22Rv1 (cell line): Measurements from ENCODE around the gene OPHN1.

Experiments used
- H3K27ac ChIP-seq: fragments of 450-650 bp; 2 replicates; pipeline ENCODE4 v1.5.1; 2017
- CTCF ChIP-seq: fragments of 450-650 bp; IDR thresholded peaks from 2 replicates; pipeline ENCODE4 v1.5.1; 2017; ENCODE audit warnings: mild to moderate bottlenecking
- ZFX ChIP-seq: fragments of 450-650 bp; IDR thresholded peaks from 2 replicates; pipeline ENCODE4 v1.6.1; 2017; ENCODE audit warnings: antibody characterized with exemption, borderline replicate concordance

OPHN1 gene

GRCh38 chrX:68114573-68115129 lies 318.6 kb downstream of the OPHN1 start:
- H3K27ac ChIP-seq: no peak overlapping the region
- TF ChIP-seq CTCF (no peak), ZFX (no peak)

GRCh38 chrX:68113837-68114572 lies 319.3 kb downstream of the OPHN1 start:
- no peak overlapping the region for H3K27ac ChIP-seq
- TF ChIP-seq CTCF (no peak), ZFX (no peak)

GRCh38 chrX:68112321-68112720 lies 321.0 kb downstream of the OPHN1 start:
- TF ChIP-seq ZFX: no peak
- no peak overlapping the region for H3K27ac ChIP-seq

GRCh38 chrX:68109162-68109561 lies 324.1 kb downstream of the OPHN1 start:
- TF ChIP-seq CTCF: no peak
- no peak for TF ChIP-seq ZFX
- H3K27ac ChIP-seq: no peak overlapping the region

GRCh38 chrX:68098431-68098830 lies 334.9 kb downstream of the OPHN1 start:
- H3K27ac ChIP-seq: no peak overlapping the region
- TF ChIP-seq ZFX: no peak
- no peak for TF ChIP-seq CTCF

- no peak overlapping the region for H3K27ac ChIP-seq
- TF ChIP-seq CTCF (no peak), ZFX (no peak)
These were observed 343.0 kb downstream of the OPHN1 start for GRCh38 chrX:68090266-68090665.

GRCh38 chrX:68087526-68087925 lies 345.8 kb downstream of the OPHN1 start:
- H3K27ac ChIP-seq: no peak overlapping the region
- TF ChIP-seq ZFX: no peak
- TF ChIP-seq CTCF: no peak
